NCI-H1105 treated with DMSO at 0.1 percent for 48 hours (cell line): Measurements from ENCODE around the gene OTOGL.
A peak's percentile ranks its signal among the peaks of the same experiment; 100 is the strongest.
"Not testable (repeated sequence)": the region's sequence is repeated elsewhere in the genome, so short reads cannot be mapped to it uniquely, and the experiment has no call there.

Source experiments
- DNase-seq: peaks from one replicate; lab custom pipeline; 2025; lab: John Stamatoyannopoulos, UW

OTOGL gene

DNA sequence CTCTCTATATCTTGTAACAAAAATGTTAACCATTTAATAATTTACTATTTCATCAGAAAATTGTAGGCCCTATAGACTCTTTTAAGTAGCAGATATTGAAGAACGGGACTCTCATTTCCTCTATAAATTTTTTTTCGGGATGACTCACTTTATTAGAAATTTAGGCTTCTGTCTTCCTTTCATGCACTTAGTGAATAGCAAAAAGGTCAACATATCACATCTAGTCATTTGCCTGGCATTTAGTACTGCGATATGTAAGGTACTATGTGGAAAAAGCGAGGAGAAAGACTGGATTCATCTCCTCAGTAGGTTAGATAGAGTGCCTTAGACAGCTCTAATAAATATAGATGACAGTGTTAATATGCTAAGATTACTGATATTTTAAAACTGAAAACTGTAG, 178.4 kb downstream of the OTOGL start:
- DNase-seq, result no peak

DNA sequence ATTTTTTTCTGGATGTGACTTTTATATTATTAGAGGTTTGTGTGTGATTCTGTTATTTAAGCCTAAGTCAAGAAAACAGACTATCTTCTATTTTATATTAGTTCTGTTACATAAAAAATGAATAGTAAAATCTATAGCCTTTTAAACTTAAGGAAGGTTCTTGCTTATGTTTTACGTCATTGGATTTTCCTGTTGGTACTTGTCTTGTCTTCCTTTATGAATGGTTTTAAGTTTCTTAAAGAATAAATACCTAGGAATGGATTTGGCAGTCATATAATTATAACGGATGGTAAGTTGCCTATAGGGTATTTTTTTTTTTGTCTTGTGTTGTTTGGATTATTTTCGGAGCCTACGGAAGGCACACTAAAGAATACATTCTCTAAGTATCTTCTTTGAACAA, 182.9 kb downstream of the OTOGL start:
- DNase-seq, result no peak

DNA sequence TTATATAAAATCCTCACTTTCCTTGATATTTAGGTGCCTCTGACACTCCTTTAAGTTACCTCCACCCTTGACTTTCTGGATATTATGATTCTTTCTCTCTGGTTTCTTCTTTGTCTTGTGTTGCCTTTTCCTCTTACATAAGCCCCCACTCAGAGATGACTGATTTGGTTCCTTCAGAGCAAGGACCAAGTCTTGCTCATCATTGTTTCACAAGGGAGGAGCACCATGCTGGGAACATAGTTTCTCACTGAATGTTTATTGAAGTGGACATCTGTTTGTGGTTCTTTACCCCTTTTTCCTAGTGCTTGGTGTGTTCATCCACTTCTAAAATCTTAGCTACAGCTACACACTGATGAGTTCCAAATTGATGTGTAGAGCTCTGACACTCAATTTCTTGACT, 183.4 kb downstream of the OTOGL start:
- DNase-seq, result no peak

DNA sequence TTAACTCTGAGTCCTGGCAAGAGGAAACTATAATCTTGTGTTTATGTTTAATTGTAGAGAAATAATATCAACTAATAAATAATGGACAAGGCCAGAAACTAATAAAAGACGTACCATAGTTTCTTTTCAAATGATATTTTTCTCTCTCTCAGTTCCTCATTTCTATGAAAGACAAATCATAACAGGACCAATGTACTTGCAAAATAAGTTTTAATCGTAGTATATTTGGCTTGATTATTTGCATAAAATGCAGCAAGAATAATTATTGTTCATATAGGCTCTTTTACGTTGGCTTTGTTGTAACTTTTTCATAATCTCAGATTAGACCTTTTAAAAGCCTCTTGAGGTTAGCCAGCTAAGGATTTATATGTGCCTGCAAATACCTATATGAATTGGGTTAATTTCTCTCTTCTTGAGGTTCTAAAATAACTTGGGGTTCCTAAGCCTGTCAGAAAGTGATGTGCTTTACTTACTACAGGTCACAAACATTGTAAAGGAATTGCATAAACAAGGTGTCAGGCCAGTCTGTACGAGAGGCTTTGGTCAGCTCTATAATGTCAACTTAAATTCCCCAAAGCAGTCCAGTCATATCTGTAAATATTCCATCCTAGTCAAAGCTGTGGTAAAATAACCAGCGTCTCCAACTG, 191.9 kb downstream of the OTOGL start:
- no peak for DNase-seq

DNA sequence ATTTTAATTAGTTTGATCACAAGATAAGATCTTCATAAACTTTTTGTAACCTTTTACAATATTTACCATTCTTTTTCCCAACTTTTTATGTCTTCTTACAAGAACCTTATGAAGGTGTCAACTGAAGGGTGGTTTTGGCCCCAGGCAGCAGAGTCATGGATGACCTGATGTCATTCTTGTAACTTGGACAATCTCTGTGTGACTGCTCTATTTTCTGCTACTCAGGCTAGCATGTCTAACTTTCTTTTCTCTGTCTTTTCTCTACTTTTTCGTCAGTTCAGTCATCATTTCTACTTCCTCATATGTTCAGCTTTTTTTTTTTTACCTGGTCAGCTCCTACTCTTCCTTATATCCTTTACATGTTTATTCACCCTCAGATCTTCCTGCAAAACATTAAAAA, 194.0 kb downstream of the OTOGL start:
- DNase-seq, result no peak

DNA sequence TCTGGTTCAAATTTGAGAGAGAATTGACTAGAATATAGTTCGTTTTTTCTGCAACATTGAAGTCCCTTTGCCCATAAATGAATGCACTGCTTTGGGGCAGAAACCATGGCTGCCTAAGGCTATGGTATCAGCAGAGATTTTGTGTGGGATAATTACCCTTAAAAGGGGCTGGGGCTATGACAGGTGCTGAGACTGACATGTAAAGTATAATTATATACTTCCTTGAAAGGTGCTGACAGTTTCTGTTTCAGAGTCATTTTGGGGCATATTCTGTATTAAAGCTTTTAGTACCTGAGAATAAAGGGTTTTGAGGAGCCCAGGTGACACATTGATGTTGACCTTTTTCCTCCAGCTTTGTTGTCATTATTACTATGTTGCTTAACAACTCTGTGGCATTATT, 194.4 kb downstream of the OTOGL start:
- DNase-seq, result peak; percentile 88

DNA sequence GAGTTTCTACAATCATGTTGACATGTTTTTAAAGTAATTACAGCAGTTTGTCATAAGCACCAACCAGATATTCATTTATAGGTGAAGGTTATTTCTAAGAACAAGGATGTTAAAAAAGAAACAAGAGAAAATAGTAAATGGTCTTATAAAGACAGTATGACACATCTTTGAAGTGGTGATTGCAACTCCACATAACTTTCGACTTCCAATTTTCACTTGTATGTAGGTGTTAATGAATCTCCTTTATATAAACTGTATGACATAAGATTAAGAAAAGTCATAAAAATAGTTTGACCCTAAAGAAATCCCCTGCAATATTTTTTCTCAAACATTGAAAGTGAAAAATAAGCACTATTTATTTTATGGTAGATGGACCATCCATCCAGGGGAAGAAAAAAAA, 199.9 kb downstream of the OTOGL start:
- DNase-seq, result no peak

DNA sequence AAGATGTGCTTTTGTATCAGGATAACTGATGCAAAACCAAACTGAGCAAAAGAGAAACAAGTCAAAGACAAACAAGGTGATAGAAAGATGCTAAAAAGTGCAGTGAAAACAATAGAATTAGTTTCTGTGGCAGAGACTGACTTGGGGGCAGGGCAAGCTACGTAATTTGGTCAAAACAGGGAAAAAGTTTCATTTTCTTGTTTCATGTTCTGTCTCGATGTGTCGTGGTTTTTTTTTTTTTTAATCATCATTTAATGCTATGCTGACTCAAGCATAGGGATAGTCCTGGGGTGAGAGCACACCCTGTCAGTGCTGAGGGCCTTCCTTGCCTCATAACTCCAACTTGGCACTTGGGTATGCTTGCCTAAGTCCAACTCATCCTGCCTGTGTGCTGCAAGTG, 200.6 kb downstream of the OTOGL start:
- DNase-seq, result no peak

DNA sequence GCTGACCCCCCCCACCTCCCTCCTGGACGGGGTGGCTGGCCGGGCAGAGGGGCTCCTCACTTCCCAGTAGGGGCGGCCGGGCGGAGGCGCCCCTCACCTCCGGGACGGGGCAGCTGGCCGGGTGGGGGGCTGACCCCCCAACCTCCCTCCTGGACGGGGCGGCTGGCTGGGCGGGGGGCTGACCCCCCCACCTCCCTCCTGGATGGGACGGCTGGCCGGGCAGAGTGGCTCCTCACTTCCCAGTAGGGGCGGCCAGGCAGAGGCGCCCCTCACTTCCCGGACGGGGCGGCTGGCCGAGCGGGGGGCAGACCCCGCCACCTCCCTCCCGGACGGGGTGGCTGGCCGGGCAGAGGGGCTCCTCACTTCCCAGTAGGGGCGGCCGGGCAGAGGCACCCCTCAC, 208.1 kb downstream of the OTOGL start:
- DNase-seq, result not testable (repeated sequence)

DNA sequence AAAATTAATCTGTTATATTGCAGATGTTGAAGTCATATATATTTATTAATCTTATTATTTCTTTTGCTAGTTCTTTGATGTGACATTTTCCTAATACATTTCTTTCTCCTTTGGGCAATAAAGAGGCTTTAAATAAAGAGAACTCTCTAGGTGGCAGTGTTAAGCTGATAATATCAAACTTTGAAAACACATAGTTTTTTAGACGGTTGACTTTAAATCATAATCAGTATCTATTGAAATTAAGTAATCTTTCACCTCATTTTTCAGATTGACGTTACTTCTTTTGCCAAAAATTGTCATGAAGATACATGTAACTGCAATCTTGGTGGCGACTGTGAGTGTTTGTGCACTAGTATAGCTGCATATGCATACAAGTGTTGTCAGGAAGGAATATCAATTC, 213.9 kb downstream of the OTOGL start:
- no peak for DNase-seq

DNA sequence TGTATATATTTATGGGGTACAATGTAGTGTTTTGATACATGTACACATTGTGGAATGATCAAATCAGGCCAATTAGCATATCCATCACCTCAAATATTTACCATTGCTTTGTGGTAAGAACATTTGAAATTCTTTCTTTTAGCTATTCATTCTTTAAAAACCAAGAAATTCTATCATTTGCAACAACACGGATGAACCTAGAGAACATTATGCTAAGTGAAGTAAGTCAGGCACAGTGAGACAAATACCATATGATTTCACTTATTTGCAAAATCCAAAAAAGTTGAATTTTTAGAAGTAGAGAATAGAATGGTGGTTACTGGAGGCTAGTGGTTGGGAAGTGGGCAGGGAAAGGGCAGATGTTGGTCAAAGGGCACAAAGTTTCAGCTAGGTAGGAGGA, 215.4 kb downstream of the OTOGL start:
- no peak for DNase-seq

DNA sequence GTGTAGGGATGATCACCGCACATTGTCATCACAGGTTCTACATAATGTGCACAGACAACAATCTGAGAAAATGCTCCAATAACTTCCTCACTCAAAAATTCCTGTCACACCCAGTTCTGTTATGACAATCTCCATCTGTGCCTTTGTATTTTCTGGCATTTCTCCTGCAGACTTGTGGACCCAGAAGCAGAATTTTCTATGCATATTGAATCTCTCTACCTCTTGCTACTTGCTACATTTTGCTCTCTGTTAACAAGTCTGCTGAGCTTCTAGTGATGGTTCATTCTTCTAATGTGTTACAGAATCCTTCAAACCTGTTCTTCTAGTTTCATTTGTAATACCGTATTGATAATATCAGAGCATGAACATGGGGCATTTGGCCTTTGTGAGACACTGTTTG, 216.9 kb downstream of the OTOGL start:
- no peak for DNase-seq

DNA sequence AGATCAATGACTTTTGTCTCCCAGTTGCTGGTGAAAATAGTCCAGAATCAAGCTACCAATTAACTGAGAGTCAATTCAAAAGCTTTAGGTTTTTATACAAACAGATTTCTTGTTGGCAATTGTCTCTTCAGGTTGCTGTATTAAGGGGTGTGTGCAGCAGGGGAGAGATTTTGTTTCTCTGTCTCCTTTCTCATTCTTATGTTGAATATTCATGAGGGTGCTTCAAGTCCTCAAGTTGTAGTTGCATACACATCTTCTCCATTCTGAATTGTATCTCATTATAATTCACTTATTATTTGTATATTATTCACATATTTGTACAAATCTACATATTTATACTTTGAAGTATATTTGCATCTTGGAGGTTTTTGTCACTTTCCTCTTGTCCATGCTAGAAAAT, 218.0 kb downstream of the OTOGL start:
- no peak for DNase-seq

DNA sequence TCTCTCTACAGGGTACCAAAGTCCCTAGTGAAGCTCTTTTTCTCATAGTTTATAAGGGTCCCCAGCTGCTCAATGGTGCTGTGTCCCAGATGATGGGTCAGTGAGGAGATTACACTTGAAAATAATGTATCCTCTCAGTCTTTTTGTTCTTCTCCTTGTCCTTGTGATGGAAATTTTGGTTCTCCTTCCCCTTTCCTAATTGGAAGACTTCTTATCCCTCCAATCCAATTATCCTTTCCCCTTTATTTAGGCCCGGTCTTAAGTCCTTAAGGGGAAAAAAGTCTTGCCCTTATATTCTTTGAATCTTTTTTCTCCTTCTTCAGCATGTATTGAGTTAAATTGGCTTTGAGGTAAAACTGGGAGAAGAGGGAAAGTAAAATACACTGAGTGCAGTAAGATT, 218.6 kb downstream of the OTOGL start:
- no peak for DNase-seq

DNA sequence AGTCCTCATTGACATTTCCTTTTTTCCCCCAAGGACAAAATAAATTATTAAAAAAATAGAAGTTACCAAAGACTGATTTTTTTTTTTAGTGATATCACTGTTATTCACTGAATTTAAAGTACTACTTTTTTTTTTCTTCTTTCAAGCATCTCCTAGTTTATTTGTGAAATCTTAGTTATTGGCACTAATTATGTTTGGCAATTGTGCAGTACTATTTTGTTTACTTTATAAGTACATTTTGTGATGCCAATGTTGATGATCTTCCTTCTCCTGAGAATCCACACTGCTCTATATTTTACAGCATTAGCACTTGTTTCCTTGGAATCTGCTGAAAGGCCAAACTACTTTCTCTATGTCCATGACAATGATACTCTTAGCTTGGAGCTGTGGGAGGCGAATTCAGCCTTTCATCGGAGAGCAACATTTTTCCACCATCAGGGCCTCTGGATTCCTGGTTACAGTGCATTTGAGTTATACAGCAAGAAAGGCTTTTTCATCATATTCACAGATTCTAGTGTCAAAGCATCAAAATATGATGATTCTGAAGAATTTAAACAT, 220.9 kb downstream of the OTOGL start:
- no peak for DNase-seq

DNA sequence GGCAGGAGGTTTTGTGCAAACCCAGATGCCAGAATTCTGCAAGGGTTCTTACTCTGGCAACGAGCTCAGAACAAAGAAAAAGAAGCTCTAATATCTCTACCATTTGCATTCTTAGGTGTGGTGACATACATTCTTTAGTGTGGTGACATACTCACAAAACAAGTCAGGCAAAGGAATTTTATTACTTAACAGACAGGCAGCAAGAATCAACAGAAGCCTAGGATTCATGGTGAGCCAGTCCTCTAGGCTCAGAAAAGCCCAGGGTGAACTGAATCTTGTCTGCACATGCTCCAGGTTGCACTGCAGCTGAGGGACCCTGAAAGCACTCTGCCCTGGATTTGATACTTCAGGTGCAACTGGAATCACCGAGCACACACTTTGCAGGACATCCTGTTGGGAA, 222.3 kb downstream of the OTOGL start:
- no peak for DNase-seq

DNA sequence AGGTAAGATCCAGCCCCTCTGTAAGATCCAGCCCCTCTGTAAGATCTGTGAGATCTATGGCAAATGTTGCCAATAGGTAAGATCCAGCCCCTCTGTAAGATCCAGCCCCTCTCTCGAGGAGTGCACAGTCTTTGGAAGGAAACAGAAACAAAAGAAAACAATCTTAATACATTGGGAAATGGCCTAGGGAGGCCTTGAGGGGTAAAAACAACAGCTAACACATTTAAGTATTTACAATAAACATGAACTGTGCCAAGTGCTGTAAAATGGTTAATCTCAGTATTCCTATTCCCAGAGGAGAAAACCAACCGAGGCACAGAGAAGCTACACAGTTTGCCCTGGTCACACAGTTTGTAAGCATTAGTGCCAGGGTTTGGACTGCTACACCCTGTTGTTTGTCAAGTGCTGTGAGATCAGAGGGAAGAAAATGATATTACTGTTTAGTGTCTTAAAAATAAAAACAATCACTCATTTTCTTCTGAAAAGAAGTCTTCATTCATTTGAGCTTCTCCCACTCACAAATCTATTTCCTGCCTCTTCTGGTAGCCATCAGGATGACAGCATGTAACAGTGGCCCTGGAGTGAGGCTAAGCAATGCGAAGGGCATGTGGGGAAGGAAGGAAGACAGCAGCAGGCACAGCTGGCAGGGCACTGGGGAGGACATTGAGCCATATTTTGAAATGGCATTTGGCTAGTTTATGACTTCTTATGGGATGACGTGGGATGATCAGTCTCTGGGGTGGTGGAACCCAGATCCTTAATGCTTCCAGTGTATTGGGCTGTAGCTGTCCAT, 226.0 kb downstream of the OTOGL start:
- DNase-seq, result no peak

DNA sequence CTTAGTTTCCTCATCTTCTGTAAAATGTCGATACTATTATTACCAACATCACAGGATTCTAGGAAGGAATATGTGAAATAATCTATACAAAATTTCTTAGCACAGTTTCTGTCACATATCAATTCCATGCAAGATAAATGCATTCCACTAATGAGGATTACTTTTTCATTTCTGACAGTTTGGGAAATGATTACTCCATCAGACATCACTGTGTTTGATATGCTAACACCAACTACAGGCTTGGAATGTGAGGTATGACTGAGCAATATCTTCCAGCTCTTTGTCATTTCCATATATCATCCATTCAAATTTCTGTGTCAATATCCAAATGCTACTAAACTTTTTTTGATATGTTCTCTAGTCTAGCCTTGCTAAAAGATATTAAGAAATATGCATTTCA, 233.5 kb downstream of the OTOGL start:
- DNase-seq, result no peak

DNA sequence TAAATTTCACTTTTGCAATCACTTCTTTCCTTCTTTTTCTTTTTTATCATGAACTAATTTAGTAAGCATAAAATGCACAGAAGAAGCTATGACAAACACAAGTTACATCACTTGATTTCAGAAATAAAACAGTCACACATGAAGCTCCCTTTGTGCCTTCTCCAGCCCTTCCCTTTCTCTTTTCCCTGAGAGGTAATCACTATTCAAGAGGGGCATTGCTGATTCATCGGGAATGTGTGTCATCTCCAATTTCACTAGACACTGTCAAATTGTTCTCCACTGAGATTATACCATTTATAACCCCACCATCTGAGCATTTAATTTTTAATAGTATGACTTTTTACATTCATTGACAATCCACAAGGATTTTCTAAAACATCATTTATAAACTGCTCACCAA, 253.1 kb downstream of the OTOGL start:
- no peak for DNase-seq

DNA sequence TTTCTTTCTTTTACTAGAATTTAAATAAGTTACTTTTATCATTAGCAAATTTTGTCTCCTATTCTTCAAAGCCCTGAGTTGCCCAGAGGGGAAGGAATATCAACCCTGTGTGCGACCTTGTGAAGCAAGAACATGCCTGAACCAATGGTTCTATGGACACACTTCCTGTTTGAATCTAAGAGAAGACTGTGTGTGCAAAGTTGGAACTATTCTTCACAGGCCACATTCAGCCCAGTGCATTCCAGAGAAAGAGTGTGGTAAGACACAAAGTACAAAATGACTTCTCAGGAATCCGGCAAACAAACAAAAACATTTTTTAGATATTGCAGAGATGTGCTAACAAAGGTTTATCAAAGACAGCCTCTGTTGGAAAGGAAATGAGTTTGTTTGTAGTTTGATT, 253.9 kb downstream of the OTOGL start:
- DNase-seq, result no peak

DNA sequence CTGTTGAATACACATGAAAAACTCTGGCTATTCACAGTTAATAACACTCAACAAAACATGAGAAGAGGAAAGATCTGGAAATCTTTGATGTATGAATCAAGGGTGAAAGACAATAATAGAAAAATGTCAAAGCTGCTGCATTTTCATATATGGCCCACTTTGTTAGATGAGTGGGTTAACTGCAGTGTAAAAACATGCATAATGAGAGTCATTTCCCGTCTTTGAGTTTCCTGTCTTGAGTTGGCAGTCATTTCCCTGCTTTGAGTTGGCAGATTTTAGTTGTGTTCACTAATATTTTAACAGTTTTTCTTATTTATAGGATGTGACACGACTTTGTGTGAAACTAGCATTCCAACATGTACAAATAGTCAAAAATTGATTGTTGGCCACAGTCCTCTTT, 256.8 kb downstream of the OTOGL start:
- no peak for DNase-seq

DNA sequence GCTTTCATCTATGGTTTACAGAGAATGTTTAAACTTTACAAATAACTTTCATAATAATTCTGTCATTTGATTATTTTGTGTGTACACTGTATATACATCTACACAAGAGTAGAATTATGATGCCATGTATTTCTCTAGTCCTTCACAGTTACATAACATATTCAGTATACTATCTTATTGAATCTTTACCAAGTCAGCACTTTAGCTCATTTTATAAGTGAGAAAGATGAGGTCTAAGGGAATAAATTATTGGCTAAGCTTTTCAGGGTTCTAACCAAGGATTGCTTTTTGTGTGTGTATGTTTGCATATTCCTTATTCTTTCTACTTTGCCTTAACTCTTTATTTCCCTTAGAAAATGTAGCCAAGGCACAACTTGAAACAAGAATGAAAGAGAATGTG, 260.4 kb downstream of the OTOGL start:
- no peak for DNase-seq

DNA sequence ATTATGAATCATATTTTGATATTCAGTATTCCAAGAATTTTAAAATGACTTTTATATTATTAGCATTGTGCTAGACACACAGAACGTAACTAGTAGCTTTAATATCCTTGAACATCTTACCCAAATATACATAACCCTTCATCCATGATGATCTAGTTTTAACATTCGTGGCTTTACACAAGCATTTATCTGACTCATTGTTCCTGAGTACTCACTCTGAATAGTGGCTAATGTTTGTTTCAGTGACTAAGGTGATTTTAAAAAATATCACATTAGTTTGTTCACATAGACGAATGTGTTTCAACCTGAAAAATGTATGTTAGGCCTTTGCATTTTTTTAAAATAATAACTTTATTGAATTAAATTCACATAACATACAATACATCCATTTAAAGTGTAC, 264.7 kb downstream of the OTOGL start:
- DNase-seq, result no peak

DNA sequence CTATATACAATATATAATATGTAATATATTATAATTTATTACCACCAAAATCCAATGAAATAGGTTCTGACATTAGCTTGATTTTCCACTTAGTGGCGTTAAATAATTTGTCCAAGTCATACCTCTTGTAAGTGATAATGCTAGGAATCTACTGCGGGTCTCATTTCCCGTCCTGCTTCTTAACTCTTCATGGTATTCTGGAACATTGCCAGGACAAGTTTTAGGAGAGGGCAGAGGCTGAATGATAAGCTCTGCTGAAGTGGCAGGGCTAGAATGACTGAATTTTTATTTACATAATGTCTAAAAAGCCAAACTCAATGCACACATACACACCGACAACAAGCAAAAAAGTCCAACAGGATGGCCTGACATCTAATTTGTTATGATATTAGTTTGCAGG, 274.3 kb downstream of the OTOGL start:
- peak; percentile 81 for DNase-seq
